Liver (tissue), 9 donors: ENCODE results near the gene HAND2. TPM values are rescaled to one million over a fixed set of nuclear protein-coding genes. Genes with fewer than 3 reads are reported as not detected.

Source experiments
- DNase-seq: peaks from one replicate; pipeline ENCODE4 v3.0.0-alpha.2; 2017; ENCODE audit warnings: low spot score
- H3K27ac ChIP-seq, 2 donors: one replicate each; pipeline ENCODE4 v1.7.0; 2013; ENCODE audit warnings: inconsistent platforms in 2 of 2, low read length in 2 of 2, control low read depth in 1 of 2, low read depth in 1 of 2, mild to moderate bottlenecking in 1 of 2
- H3K27me3 ChIP-seq, 4 donors: one replicate each; pipeline versions ENCODE4 v1.6.1 to v1.7.0; 2013; ENCODE audit warnings: low read length in 3 of 4, inconsistent platforms in 1 of 4, mild to moderate bottlenecking in 1 of 4, moderate library complexity in 1 of 4; ENCODE audit not compliant: control insufficient read depth in 4 of 4, insufficient read depth in 4 of 4
- H3K36me3 ChIP-seq, 4 donors: one replicate each; pipeline versions ENCODE4 v1.6.1 to v1.7.0; 2013; ENCODE audit warnings: low read length in 3 of 4, mild to moderate bottlenecking in 3 of 4, low read depth in 1 of 4, moderate library complexity in 1 of 4; ENCODE audit not compliant: control insufficient read depth in 4 of 4, insufficient read depth in 3 of 4
- H3K4me1 ChIP-seq, 4 donors: one replicate each; pipeline versions ENCODE4 v1.6.1 to v1.7.0; 2013; ENCODE audit warnings: low read length in 3 of 4, mild to moderate bottlenecking in 3 of 4, moderate library complexity in 1 of 4; ENCODE audit not compliant: control insufficient read depth in 4 of 4, insufficient read depth in 4 of 4
- H3K4me3 ChIP-seq, 3 donors: one replicate each; pipeline versions ENCODE4 v1.6.1 to v1.7.0; 2013; ENCODE audit warnings: low read length in 3 of 3, control low read depth in 1 of 3, low read depth in 1 of 3, mild to moderate bottlenecking in 1 of 3
- H3K9ac ChIP-seq, 2 donors: one replicate each; pipeline ENCODE4 v1.7.0; 2013; ENCODE audit warnings: low read length in 2 of 2, mild to moderate bottlenecking in 2 of 2, moderate library complexity in 2 of 2, control low read depth in 1 of 2, low read depth in 1 of 2
- H3K9me3 ChIP-seq, 4 donors: one replicate each; pipeline versions ENCODE4 v1.6.1 to v1.7.0; 2013; ENCODE audit warnings: low read length in 3 of 4; ENCODE audit not compliant: control insufficient read depth in 4 of 4
- EGR1 ChIP-seq, 2 donors: IDR thresholded peaks; 2 replicates each; pipeline ENCODE4 v1.6.1; 2016 to 2018; ENCODE audit warnings: antibody characterized with exemption in 2 of 2, low read depth in 2 of 2
- FOXA1 ChIP-seq: IDR thresholded peaks from 2 replicates; pipeline ENCODE4 v1.6.1; 2016; ENCODE audit warnings: antibody characterized with exemption
- FOXA2 ChIP-seq: IDR thresholded peaks from 2 replicates; pipeline ENCODE4 v1.6.1; 2016; ENCODE audit warnings: antibody characterized with exemption
- GABPA ChIP-seq, 2 donors: IDR thresholded peaks in 1 of 2; conservative IDR thresholded peaks in 1 of 2; 2 replicates each; pipeline ENCODE4 v1.6.1; 2016; ENCODE audit warnings: antibody characterized with exemption in 2 of 2, mild to moderate bottlenecking in 1 of 2, moderate library complexity in 1 of 2
- HNF4A ChIP-seq, 2 donors: conservative IDR thresholded peaks; 2 replicates each; pipeline ENCODE4 v1.6.1; 2016; ENCODE audit warnings: antibody characterized with exemption in 2 of 2, mild to moderate bottlenecking in 2 of 2
- HNF4G ChIP-seq: IDR thresholded peaks from 2 replicates; pipeline ENCODE4 v1.6.1; 2016; ENCODE audit warnings: antibody characterized with exemption
- JUND ChIP-seq, 2 donors: IDR thresholded peaks; 2 replicates each; pipeline ENCODE4 v1.6.1; 2016; ENCODE audit warnings: antibody characterized with exemption in 2 of 2
- NR2F2 ChIP-seq: IDR thresholded peaks from 2 replicates; pipeline ENCODE4 v1.6.1; 2016; ENCODE audit warnings: antibody characterized with exemption
- RAD21 ChIP-seq, 2 donors: IDR thresholded peaks; 2 replicates each; pipeline ENCODE4 v1.6.1; 2016; ENCODE audit warnings: antibody characterized with exemption in 2 of 2, mild to moderate bottlenecking in 2 of 2
- RXRA ChIP-seq, 2 donors: IDR thresholded peaks; 2 replicates each; pipeline ENCODE4 v1.6.1; 2017 to 2018; ENCODE audit warnings: antibody characterized with exemption in 2 of 2, mild to moderate bottlenecking in 1 of 2
- SP1 ChIP-seq: IDR thresholded peaks from 2 replicates; pipeline ENCODE4 v1.6.1; 2018; ENCODE audit warnings: antibody characterized with exemption, mild to moderate bottlenecking
- TAF1 ChIP-seq: conservative IDR thresholded peaks from 2 replicates; pipeline ENCODE4 v1.6.1; 2016; ENCODE audit warnings: antibody characterized with exemption, mild to moderate bottlenecking
- YY1 ChIP-seq: IDR thresholded peaks from 2 replicates; pipeline ENCODE4 v1.6.1; 2016; ENCODE audit warnings: antibody characterized with exemption, mild to moderate bottlenecking
- WGBS: extraction: QIAGEN DNeasy Blood & Tissue Kit; methylation state at CpG from one replicate; pipeline ENCODE4 v1.1.7; 2013; 5-methylcytosine and 5-hydroxymethylcytosine counted together
- polyA plus RNA-seq, 2 donors: library from polyadenylated mRNA; stranded (reverse) in 1 of 2; unstranded in 1 of 2; fragments of 200-250 nt in 1 of 2; fragments of >200 nt in 1 of 2; fragmentation: Nextera tagmentation in 1 of 2; extraction: Ambion mirVana in 1 of 2; gene quantifications; one replicate each; pipeline versions ENCODE4 v1.2.1 to v1.2.3, GENCODE V29; 2013 to 2015
- total RNA-seq, 2 donors: library from RNA; depleted of rRNA; stranded (reverse); fragments of >200 nt; gene quantifications; one replicate each; pipeline ENCODE4 v1.2.3, GENCODE V29; 2014
- TF ChIP-seq, protein P1 (sequence below): fragments of 150-350 bp; IDR thresholded peaks from 2 replicates; pipeline ENCODE4 v1.5.1; 2017; ENCODE audit warnings: improper control_type of control experiment, low read depth, low read length; ENCODE audit not compliant: missing input control
- TF ChIP-seq, protein P2 (sequence below): IDR thresholded peaks from 2 replicates; pipeline ENCODE4 v1.6.1; 2016; ENCODE audit warnings: antibody characterized with exemption
- TF ChIP-seq, protein P3 (sequence below): IDR thresholded peaks from 2 replicates; pipeline ENCODE4 v1.6.1; 2016; ENCODE audit warnings: antibody characterized with exemption
- TF ChIP-seq, protein P4 (sequence below): IDR thresholded peaks from 2 replicates; pipeline ENCODE4 v1.6.1; 2016; ENCODE audit warnings: antibody characterized with exemption, mild to moderate bottlenecking
- TF ChIP-seq, protein P5 (sequence below): IDR thresholded peaks from 2 replicates; pipeline ENCODE4 v1.6.1; 2016; ENCODE audit warnings: antibody characterized with exemption
- donor health status: healthy.
- donor health status: healthy.
- donor health status: healthy.
- donor health status: healthy.
- donor health status: healthy.

HAND2 gene
- total and polyA plus RNA-seq, 4 donors: 2.1 to 4.7 (median 3.7) TPM

DNA sequence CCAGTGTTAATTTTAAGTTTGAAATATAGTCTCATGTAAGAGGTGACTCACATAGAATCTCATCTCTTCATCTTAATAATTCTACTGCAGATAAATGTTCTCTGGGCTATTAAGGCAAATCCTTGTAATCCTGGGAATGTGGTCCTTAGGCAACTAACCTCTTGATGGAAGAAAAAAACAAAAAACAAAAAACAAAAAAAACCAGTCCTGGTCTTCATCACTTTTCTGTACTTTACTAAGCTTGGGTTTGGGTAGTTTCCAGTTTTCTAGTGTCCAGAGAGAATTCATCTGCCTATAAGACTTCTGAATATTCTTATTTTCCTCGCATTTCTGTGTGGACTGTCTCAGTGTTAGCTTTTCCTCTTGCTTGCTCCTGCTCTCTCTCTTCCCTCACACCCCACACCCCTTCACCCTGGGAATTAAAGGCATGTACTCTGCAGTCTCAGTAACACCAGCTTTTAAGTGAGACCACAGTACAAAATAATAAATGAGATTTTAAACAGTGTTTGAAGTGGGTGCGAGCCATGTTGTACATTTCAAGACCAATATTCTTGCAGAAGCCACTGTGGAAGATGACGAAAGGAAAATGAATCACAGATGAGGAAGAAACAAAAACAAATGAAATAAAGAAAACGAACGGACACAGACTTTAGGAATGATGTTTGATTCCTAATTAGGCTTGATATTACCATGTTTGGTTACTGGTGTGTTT is 51.7 kb downstream of the HAND2 start:
- Histone ChIP-seq H3K9me3 (no peaks in the 10 kb centered on the region), H3K9ac (no peak overlapping the region), H3K4me3 (no peak overlapping the region), H3K27ac (no peak overlapping the region), H3K27me3 (no peaks in the 10 kb centered on the region), H3K36me3 (no peaks in the 10 kb centered on the region), H3K4me1 (no peaks in the 10 kb centered on the region)
- 88% methylated on average over 5 of the region's 5 CpGs for WGBS
- no peak for DNase-seq
- no peak for TF ChIP-seq RXRA (IDR thresholded peaks at IDR 0.05)
- TF ChIP-seq, protein P1, sequence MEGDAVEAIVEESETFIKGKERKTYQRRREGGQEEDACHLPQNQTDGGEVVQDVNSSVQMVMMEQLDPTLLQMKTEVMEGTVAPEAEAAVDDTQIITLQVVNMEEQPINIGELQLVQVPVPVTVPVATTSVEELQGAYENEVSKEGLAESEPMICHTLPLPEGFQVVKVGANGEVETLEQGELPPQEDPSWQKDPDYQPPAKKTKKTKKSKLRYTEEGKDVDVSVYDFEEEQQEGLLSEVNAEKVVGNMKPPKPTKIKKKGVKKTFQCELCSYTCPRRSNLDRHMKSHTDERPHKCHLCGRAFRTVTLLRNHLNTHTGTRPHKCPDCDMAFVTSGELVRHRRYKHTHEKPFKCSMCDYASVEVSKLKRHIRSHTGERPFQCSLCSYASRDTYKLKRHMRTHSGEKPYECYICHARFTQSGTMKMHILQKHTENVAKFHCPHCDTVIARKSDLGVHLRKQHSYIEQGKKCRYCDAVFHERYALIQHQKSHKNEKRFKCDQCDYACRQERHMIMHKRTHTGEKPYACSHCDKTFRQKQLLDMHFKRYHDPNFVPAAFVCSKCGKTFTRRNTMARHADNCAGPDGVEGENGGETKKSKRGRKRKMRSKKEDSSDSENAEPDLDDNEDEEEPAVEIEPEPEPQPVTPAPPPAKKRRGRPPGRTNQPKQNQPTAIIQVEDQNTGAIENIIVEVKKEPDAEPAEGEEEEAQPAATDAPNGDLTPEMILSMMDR: no peak
- no peak for TF ChIP-seq EGR1 (IDR thresholded peaks at IDR 0.05; ENCODE audit: low read depth in 2 of 2)
- TF ChIP-seq FOXA1: no peak
- no peak for TF ChIP-seq SP1
- TF ChIP-seq, protein P2, sequence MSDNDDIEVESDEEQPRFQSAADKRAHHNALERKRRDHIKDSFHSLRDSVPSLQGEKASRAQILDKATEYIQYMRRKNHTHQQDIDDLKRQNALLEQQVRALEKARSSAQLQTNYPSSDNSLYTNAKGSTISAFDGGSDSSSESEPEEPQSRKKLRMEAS: no peak
- TF ChIP-seq, protein P3, sequence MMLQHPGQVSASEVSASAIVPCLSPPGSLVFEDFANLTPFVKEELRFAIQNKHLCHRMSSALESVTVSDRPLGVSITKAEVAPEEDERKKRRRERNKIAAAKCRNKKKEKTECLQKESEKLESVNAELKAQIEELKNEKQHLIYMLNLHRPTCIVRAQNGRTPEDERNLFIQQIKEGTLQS: no peak
- TF ChIP-seq, protein P4, sequence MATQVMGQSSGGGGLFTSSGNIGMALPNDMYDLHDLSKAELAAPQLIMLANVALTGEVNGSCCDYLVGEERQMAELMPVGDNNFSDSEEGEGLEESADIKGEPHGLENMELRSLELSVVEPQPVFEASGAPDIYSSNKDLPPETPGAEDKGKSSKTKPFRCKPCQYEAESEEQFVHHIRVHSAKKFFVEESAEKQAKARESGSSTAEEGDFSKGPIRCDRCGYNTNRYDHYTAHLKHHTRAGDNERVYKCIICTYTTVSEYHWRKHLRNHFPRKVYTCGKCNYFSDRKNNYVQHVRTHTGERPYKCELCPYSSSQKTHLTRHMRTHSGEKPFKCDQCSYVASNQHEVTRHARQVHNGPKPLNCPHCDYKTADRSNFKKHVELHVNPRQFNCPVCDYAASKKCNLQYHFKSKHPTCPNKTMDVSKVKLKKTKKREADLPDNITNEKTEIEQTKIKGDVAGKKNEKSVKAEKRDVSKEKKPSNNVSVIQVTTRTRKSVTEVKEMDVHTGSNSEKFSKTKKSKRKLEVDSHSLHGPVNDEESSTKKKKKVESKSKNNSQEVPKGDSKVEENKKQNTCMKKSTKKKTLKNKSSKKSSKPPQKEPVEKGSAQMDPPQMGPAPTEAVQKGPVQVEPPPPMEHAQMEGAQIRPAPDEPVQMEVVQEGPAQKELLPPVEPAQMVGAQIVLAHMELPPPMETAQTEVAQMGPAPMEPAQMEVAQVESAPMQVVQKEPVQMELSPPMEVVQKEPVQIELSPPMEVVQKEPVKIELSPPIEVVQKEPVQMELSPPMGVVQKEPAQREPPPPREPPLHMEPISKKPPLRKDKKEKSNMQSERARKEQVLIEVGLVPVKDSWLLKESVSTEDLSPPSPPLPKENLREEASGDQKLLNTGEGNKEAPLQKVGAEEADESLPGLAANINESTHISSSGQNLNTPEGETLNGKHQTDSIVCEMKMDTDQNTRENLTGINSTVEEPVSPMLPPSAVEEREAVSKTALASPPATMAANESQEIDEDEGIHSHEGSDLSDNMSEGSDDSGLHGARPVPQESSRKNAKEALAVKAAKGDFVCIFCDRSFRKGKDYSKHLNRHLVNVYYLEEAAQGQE: no peak
- no peak for TF ChIP-seq TAF1
- TF ChIP-seq HNF4A (conservative IDR thresholded peaks at IDR 0.05): no peak
- TF ChIP-seq GABPA (IDR thresholded peaks at IDR 0.05 in 1 of 2, conservative IDR thresholded peaks at IDR 0.05 in 1 of 2): no peak
- TF ChIP-seq JUND (IDR thresholded peaks at IDR 0.05): no peak
- TF ChIP-seq NR2F2: no peak
- TF ChIP-seq RAD21 (IDR thresholded peaks at IDR 0.05): no peak
- no peak for TF ChIP-seq HNF4G
- TF ChIP-seq, protein P5, sequence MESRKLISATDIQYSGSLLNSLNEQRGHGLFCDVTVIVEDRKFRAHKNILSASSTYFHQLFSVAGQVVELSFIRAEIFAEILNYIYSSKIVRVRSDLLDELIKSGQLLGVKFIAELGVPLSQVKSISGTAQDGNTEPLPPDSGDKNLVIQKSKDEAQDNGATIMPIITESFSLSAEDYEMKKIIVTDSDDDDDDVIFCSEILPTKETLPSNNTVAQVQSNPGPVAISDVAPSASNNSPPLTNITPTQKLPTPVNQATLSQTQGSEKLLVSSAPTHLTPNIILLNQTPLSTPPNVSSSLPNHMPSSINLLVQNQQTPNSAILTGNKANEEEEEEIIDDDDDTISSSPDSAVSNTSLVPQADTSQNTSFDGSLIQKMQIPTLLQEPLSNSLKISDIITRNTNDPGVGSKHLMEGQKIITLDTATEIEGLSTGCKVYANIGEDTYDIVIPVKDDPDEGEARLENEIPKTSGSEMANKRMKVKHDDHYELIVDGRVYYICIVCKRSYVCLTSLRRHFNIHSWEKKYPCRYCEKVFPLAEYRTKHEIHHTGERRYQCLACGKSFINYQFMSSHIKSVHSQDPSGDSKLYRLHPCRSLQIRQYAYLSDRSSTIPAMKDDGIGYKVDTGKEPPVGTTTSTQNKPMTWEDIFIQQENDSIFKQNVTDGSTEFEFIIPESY: no peak
- no peak for TF ChIP-seq YY1
- TF ChIP-seq FOXA2: no peak
